Kidney (tissue), 14 donors: Measurements from ENCODE around the gene KCNQ2. TPM values are rescaled to one million over a fixed set of nuclear protein-coding genes. Genes with fewer than 3 reads are reported as not detected.

ENCODE experiments used
- DNase-seq, 5 donors: peaks; one replicate each; pipeline ENCODE4 v3.0.0-alpha.2; 2013 to 2020
- FAIRE-seq: peaks from 2 replicates; lab custom pipeline; 2012; peaks lifted over from hg19 to GRCh38; lab: Jason Lieb, UNC
- H3K27ac ChIP-seq, 2 donors: one replicate each; pipeline ENCODE4 v1.7.0; 2013; ENCODE audit warnings: low read depth in 2 of 2, low read length in 2 of 2, inconsistent platforms in 1 of 2
- H3K27me3 ChIP-seq: one replicate; pipeline ENCODE4 v1.7.1; 2013; ENCODE audit warnings: low read length, inconsistent platforms; ENCODE audit not compliant: control insufficient read depth, insufficient read depth
- H3K36me3 ChIP-seq, 3 donors: one replicate each; pipeline versions ENCODE4 v1.7.0 to v1.7.1; 2013; ENCODE audit warnings: low read length in 3 of 3, control low read depth in 1 of 3, inconsistent platforms in 1 of 3; ENCODE audit not compliant: insufficient read depth in 3 of 3, control insufficient read depth in 2 of 3
- H3K4me1 ChIP-seq, 3 donors: one replicate each; pipeline versions ENCODE4 v1.7.0 to v1.7.1; 2013; ENCODE audit warnings: low read length in 3 of 3, inconsistent platforms in 1 of 3, low read depth in 1 of 3; ENCODE audit not compliant: control insufficient read depth in 2 of 3, insufficient read depth in 2 of 3
- H3K4me3 ChIP-seq, 3 donors: one replicate each; pipeline versions ENCODE4 v1.7.0 to v1.8.1; 2013; ENCODE audit warnings: low read length in 3 of 3, control low read depth in 1 of 3, inconsistent platforms in 1 of 3
- H3K9ac ChIP-seq, 3 donors: one replicate each; pipeline versions ENCODE4 v1.7.0 to v1.7.1; 2013; ENCODE audit warnings: low read length in 3 of 3, control low read depth in 1 of 3, inconsistent platforms in 1 of 3
- H3K9me3 ChIP-seq, 3 donors: one replicate each; pipeline versions ENCODE4 v1.7.0 to v1.7.1; 2013; ENCODE audit warnings: low read length in 3 of 3, control low read depth in 1 of 3, inconsistent platforms in 1 of 3; ENCODE audit not compliant: control insufficient read depth in 2 of 3, insufficient read depth in 1 of 3
- intact Hi-C: fragments of 100-400 bp; cut with DNase I; formaldehyde crosslinking; loops from one replicate; pipeline ENCODE4 v1.11.1; 2022
- polyA plus RNA-seq: library from polyadenylated mRNA; stranded (reverse); fragments of 350-450 nt; fragmentation: Illumina TruSeq; extraction: RNeasy Lipid Tissue Mini Kit (QIAGEN cat#74804); gene quantifications from one replicate; pipeline ENCODE4 v1.2.3, GENCODE V29; 2014; ENCODE audit warnings: low read depth, low replicate concordance; ENCODE audit not compliant: insufficient read depth
- total RNA-seq: library from RNA; stranded (reverse); fragmentation: NEBNext Ultra II Directional; extraction: Animal tissue kit (Norgen Biotek cat#: 25700); gene quantifications from one replicate; pipeline ENCODE4 v1.2.1, GENCODE V29; 2021
- TF ChIP-seq, protein P1 (sequence below): IDR thresholded peaks from 3 replicates; pipeline ENCODE4 v1.5.1; 2012; ENCODE audit warnings: mild to moderate bottlenecking, moderate library complexity, borderline replicate concordance; ENCODE audit not compliant: insufficient read depth; ENCODE audit errors: extremely low read depth
- donor health status: control.
- donor health status: control.
- donor health status: control.
- donor health status: control.
- donor health status: control.
- donor health status: DM: yes; HTN: yes; CAD: no.
- donor health status: Normal renal cell carcinoma (clear cell type).

KCNQ2 gene
- total and polyA plus RNA-seq, 2 donors from 2014 or later = 2.2 TPM; not detected in 1

DNA sequence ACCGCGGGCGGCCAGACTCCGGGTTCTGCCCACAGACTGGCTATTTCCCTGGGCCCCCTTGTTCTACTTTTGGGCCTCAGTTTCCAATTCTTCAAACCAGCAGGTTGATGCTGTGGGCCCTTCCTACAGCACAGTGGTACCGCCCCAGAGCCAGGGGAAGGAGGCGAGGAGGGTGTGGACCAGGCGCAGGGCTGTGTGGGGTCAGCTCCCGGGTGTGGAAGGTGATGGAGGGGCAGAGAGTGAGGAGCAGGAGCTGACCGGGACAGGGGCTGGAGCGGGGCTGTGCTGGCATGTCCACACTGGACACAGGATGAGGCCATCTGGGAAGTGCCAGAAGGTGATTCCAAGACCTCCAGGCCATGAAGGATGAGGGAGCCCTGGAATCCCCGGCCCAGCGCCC is 76.2 kb downstream of the KCNQ2 start:
- Histone ChIP-seq H3K27me3 (no peaks in the 10 kb centered on the region), H3K4me1 (peaks cover 0 to 5% (median 0%) of the 10 kb centered on the region in 3 donors), H3K9me3 (no peaks in the 10 kb centered on the region), H3K27ac (no peak overlapping the region), H3K36me3 (no peaks in the 10 kb centered on the region), H3K9ac (no peak overlapping the region), H3K4me3 (no peak overlapping the region)
- DNase-seq = no peak
- TF ChIP-seq, protein P1, sequence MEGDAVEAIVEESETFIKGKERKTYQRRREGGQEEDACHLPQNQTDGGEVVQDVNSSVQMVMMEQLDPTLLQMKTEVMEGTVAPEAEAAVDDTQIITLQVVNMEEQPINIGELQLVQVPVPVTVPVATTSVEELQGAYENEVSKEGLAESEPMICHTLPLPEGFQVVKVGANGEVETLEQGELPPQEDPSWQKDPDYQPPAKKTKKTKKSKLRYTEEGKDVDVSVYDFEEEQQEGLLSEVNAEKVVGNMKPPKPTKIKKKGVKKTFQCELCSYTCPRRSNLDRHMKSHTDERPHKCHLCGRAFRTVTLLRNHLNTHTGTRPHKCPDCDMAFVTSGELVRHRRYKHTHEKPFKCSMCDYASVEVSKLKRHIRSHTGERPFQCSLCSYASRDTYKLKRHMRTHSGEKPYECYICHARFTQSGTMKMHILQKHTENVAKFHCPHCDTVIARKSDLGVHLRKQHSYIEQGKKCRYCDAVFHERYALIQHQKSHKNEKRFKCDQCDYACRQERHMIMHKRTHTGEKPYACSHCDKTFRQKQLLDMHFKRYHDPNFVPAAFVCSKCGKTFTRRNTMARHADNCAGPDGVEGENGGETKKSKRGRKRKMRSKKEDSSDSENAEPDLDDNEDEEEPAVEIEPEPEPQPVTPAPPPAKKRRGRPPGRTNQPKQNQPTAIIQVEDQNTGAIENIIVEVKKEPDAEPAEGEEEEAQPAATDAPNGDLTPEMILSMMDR = no peak
- intact Hi-C loops = no loop called here
- no peak for FAIRE-seq

DNA sequence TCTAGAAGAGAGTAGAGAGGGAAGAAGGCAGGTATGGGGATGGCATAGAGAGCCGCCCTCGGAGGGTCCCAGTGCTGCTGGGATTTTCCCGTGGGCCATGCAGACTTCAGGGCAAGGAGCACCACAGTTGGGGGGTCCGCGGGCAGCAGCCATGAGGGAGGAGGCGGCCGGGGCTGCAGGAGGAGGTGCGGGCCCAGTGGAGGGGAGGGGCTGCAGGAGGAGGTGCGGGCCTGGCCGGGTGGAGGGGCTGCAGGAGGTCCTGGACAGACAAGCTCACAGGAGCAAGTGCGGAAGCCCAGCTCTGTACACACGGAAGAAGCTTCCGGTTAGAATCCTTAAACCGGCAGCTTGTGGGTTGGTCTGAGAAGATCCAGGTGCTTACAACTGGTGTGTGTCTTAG is 76.7 kb downstream of the KCNQ2 start:
- no peak overlapping the region for H3K4me3 ChIP-seq
- H3K9ac ChIP-seq = no peak overlapping the region
- no peak for FAIRE-seq
- peaks cover 0 to 2% (median 0%) of the 10 kb centered on the region in 3 donors for H3K9me3 ChIP-seq
- no peak overlapping the region for H3K27ac ChIP-seq
- H3K27me3 ChIP-seq = no peaks in the 10 kb centered on the region
- H3K4me1 ChIP-seq = peaks cover 0 to 5% (median 0%) of the 10 kb centered on the region in 3 donors
- DNase-seq = no peak
- TF ChIP-seq, protein P1 = no peak
- no peaks in the 10 kb centered on the region for H3K36me3 ChIP-seq
- intact Hi-C loops = no loop called here

DNA sequence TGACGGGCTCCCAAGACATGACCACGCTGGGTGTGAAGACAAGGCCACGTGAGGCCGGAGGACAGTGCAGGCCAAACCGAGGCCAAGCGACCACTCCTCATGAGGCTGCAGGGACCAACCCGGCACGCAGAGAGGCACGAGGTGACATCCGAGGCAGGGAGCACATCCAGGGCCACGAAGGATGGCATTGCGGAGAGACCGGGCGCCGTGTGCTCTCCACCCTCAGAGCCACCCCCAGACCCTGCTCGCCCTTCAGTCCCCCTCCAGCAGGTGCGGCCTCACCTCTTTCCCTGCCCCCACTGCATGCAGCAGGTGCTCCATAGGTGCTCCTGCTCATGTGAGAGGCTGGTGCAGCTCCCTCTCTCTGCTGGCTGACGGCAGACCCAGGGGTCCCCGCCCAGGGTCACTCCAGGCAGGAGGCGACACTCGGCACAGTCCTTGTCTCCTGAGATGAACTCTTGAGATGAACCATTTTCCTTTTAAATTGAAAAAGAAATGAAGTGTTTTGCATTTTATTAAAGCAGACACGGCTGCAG is 77.5 kb downstream of the KCNQ2 start:
- peaks cover 0 to 2% (median 0%) of the 10 kb centered on the region in 3 donors for H3K9me3 ChIP-seq
- intact Hi-C loops = no loop called here
- FAIRE-seq = no peak

More for the DNA sequence above, 77.5 kb downstream of the KCNQ2 start:
- no peak for DNase-seq
- Histone ChIP-seq H3K36me3 (no peaks in the 10 kb centered on the region), H3K27me3 (no peaks in the 10 kb centered on the region), H3K4me1 (peaks cover 0 to 5% (median 0%) of the 10 kb centered on the region in 3 donors), H3K27ac (no peak overlapping the region), H3K4me3 (no peak overlapping the region), H3K9ac (no peak overlapping the region)
- TF ChIP-seq, protein P1 = no peak
